H4 (cell line): ENCODE data around the gene ZBTB34. TPM values are rescaled to one million over a fixed set of nuclear protein-coding genes. Genes with fewer than 3 reads are reported as not detected.

ENCODE experiments used
- DNase-seq: peaks from one replicate; pipeline ENCODE4 v3.0.0-alpha.2; 2015; ENCODE audit warnings: low spot score
- total RNA-seq: library from RNA; depleted of rRNA; stranded (reverse); fragments of >200 nt; shearing (Covaris generic); gene quantifications from 2 replicates; pipeline ENCODE4 v1.2.3, GENCODE V29; 2014; rRNA removed

Gene ZBTB34
- total RNA-seq, 1 experiment from 2014 or later = 2.6 TPM

DNA sequence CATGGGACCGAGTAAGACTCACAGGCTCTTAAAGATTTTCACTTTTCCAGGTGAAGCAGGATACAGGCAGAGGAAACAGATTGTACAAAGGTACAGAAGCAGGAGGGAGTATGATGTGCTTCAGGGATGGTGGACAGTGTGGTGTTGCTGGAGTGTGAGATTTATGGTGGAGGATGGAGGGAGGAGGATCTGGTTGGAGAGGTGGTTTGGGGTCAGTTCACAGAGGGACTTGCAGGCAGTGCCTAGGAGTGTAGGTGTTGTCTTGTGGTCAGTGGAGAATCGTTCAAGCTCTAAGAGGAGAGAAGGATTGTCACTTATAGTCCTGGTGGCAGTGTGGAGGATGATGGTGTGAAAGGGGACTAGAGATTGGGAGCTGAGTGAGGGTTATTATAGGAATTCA is 65.9 kb downstream of the ZBTB34 start:
- DNase-seq = no peak

DNA sequence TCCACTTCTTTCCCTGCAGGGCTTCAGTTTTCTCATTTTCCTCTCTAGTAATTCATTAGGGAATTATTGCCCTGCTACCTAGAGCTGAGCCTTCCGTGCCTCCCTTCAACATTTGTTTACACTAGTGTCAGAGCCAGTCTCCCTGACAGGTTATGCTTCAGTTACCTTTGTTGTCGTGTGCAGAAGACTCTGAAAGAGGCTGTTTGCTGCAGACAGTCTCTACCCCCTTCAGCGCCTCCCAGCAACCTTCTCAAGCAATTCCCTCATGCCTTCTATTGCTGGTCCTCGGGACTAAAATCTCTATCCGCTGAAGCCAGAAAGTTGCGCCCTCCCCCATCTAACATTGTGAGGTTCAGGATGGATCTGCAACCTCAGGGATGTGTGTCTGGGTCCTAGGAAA is 67.0 kb downstream of the ZBTB34 start:
- DNase-seq = no peak

DNA sequence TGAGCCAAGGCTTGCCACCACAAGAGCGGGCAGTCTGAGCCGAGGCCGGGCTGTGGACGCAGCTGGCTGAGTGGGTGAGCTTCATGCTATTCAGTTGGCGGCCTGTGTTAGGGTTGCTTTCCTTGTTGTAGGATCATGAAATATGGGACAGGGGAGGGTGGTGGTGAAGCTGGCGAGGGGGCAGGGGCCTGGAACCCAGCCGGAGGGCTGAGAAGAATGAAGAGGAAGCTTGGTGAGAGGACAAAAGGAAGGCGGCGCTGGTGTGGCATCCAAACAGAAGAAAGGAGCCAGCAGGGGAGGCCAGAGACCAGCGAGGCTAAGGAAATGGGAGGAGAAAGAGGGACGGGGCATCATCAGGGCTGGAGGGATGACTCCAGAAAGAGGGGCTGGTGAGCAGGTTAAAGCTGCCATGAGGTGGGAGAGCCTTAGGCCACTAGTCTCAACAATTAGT is 72.5 kb downstream of the ZBTB34 start:
- DNase-seq = no peak

DNA sequence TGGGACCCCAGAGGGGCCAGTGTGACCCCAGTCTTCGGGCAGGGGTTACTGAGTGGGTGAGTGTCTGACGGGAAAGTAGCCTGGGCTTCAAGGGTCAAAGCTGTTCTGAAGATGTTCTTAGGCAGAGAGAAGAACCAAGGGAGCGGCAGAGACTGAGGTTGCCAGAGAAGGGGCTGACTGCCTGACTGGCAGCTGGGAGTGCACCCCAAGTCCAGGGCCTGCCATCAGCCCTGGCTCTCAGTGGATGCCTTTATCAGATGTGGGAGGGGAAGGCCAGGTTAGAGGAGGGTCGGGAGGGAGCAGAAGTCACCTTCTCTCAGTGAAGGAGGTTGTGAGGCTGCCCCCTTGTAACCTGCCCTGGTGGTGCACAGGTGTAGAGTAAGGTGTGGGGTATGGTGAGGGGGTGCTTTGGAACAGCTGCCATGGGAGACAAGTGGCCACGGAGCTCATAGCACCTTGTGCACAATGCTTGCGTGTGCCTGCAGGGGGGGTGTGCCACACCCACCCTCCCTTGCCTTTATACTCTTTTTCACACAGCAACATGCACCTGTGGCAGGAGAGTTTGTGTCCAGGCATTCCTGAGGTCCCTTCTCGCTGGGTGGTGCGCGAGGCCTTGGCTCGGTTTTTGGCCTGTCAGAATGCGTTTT is 73.0 kb downstream of the ZBTB34 start:
- no peak for DNase-seq

DNA sequence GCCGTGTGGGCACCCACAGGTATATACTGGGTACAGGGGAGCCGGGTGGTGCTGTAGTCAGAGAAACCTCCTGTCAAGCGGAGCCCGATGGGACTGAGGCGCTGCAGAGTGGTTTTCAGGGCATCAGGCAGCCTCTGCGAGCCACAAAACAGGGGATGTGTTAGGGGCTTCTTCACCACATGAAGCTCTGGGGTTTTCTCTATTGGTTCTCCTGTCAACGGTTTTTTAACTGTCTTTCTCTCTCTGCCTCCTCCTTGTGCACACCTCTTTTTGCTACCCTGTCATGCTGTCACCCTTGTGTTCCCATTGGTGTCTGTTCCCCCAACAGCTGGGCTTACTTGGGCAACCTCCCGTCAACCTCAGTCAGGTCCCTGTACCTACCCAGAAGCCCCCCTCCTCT is 74.0 kb downstream of the ZBTB34 start:
- no peak for DNase-seq

Other genes starting within 250 kb of the ZBTB34 start
- 0.15 and 0.64 TPM in 2 replicates for gene LMX1B, start 246.7 kb upstream of the ZBTB34 start, total RNA-seq
- 4.7 and 5.1 TPM in 2 replicates for gene ZBTB43, start 55.6 kb upstream of the ZBTB34 start, total RNA-seq
- 2.2 and 4.1 TPM in 2 replicates for gene RALGPS1, start 54.1 kb downstream of the ZBTB34 start, total RNA-seq